IPS-18c (cell line): ENCODE data around the gene PRDM2.
"Not testable (repeated sequence)": the region's sequence is repeated elsewhere in the genome, so short reads cannot be mapped to it uniquely, and the experiment has no call there.

ENCODE experiments used
- H3K4me3 ChIP-seq: 2 replicates; pipeline ENCODE4 v1.7.0; 2013; ENCODE audit warnings: low read depth, mild to moderate bottlenecking, low read length, moderate library complexity; ENCODE audit not compliant: insufficient read depth
- H3K9me3 ChIP-seq: one replicate; pipeline ENCODE4 v1.6.1; 2013; ENCODE audit warnings: mild to moderate bottlenecking, low read length, moderate library complexity; ENCODE audit not compliant: control insufficient read depth, insufficient read depth

The PRDM2 gene

DNA sequence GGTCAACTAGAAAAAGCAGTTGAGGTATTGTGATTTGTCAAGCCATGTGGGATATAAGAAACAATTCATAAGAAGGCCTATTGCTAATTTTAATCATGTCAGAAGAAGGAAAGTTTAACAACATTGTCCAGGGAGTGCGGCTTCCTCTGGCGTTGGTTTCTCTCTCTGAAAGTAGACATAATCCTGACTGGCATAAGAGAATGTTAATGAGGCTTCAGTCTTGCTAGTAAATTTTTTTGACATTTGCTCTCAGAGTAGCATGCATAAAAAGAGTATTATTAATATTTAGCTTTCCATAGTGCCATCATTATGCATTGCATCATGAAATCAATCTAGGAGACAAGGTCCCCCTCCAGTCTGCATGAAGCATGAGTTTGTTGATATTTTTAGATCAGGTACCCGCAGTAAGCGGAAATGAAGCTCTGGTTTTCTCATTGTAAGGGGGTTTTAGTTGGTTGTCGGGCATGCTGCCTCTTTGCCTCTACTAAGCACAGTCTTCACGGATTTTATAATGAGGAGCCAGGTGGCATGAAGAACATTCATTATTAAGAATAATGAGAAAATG is 12.8 kb upstream of the PRDM2 start:
- Histone ChIP-seq H3K9me3 (no peaks in the 10 kb centered on the region), H3K4me3 (no peak overlapping the region)

DNA sequence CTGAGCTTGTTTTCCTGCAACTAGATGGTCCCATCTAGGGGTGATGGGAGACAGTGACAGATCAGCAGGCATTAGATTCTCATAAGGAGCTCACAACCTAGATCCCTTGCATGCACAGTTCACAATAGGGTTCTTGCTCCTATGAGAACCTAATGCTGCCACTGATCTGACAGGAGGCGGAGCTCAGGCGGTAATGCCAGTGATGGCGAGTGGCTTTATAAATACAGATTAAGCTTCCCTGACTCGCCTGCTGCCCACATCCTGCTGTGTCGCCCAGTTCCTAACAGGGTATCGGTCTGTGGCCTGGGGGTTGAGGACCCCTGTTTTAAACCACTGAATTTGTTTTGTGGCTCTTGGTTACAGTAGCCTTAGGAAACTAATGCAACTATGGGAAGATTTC is 6.9 kb upstream of the PRDM2 start:
- not testable (repeated sequence) for H3K4me3 ChIP-seq

DNA sequence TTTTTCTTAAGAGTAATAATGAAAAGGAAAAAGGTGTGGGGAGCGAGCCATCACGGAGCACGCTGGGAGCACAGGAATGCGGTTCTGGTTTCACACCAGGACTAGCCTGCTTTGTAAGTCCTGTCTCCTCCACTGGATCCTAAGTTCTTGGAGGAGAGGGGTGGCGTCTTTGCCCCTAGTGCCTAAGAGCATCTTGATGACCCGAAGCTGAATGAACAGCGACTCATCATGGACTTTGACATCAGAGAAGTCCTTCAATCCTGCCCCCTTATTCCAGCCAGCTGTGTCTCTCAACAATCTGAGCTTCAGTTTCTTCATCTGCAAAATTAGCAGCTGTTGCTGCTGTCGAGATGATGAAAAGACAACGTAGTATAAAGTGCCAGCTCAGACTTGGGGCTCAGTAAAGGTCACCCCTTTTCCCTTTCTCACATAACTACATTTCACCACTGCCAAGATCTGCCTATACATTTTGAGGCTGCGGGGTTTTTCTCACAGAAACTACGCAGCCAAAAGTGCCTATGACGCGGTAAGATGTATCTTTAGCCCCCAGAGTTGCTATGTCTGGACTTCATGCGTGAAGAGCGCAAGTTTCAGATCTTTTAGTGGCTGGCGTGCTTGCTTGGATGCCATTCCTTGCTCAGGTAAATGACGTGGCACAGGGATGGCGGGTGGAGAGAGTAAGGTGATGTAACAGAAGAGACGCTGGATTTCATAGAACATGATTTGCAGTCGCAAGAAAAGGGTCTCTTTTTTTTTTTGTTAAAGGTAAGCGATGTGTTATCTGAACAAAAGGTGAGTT is 4.9 kb upstream of the PRDM2 start:
- peaks cover 2% of the 10 kb centered on the region for H3K9me3 ChIP-seq
- H3K4me3 ChIP-seq: no peak overlapping the region

More for the DNA sequence above, 6.9 kb upstream of the PRDM2 start:
- not testable (repeated sequence) for H3K9me3 ChIP-seq

DNA sequence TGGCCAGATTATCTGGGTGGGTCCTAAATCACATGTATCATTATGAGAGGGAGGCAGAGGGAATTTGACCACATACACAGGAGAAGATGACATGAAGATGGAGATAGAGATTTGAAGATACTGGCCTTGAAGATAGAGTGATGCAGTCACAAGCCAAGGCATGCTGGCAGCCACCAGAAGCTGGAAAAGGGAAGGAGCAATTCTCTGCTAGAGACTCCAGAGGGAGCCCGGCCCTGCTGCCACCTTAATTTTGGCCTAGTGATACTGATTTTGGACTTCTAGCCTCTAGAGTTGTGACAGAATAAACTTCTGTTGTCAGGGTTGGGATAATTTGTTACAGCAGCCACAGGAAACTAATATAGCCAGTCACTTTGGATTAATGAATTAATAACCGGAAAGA is 2.2 kb upstream of the PRDM2 start:
- H3K4me3 ChIP-seq: no peak overlapping the region

DNA sequence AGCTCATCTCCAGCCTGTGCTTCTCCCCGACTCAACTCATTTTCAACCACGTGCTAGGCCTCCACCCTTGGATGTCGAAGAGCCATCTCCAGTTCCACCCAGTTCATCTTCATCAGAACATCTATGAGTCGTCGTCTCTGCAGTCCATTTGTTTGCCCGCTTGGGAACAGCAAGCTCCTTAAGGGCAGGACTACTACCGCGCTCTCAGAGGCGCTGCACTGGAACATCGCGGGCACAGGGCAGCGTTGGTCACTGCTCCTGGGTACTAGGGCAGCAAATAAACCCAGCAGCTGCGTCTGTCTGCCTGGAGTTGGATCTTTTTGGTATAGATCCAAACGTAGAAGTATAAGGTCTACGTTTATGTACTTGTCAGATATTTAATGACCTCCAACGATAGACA is 478 bp upstream of the PRDM2 start:
- Histone ChIP-seq H3K9me3 (peaks cover 2% of the 10 kb centered on the region), H3K4me3 (peak overlapping the region; percentile 46)

More for the DNA sequence above, 2.2 kb upstream of the PRDM2 start:
- peaks cover 2% of the 10 kb centered on the region for H3K9me3 ChIP-seq

DNA sequence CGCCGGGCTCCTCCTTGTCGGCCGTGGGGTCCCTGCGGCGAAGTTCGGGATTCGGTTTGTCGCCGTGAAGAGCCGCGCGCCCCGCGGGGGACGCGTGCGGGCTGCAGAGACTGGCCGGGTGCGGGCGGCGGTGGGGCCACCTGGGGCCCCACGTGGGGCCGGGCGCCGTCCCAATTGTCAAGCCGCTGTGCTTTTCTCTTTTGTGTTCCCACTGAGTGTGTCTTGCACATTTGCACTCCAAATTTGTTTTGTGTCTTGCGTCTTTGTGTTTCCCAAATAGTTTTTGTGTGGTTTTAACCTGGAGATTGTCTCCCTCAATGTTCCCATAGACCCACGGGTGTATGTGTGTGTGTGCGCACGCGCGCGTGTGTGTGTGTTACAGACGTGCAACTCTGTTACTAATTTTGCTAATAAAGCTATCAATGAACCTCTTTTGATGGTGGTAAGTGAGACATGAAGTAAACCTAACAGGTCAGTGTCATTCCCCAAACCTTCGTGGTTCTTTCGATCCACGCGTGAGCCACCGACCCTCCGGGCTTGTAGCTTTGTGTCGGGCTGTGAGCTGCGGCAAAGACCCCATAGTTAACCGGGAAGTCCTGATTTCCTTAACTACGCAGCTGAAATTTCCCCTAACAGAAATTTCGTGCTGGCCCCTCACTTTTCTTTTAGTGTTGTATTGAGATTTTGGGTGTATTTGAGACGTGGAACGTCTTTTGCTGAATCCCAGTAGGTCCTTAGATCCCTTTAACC is 708 bp downstream of the PRDM2 start:
- Histone ChIP-seq H3K4me3 (peak overlapping the region; percentile 46), H3K9me3 (peaks cover 2% of the 10 kb centered on the region)

DNA sequence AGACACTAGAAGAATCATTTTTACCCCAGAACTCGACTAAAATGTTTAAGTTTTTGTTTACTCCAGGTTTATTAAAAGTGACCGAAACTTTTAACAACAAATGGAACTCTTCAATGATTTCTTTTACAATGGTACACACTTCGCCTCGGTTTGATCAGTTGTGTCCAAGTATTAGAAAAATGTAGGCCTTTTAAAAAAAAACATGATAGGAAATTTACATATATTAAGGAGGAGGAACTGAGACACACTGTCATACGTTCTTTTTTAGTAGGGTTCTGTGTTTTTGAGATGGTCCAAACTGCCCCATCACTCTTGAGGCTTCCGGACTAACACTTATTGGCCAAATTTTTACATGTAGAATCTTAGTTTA is 1.3 kb downstream of the PRDM2 start:
- Histone ChIP-seq H3K9me3 (peaks cover 2% of the 10 kb centered on the region), H3K4me3 (0 out of 2 replicates have a peak overlapping the region, but pooled peaks have one; percentile 46)

DNA sequence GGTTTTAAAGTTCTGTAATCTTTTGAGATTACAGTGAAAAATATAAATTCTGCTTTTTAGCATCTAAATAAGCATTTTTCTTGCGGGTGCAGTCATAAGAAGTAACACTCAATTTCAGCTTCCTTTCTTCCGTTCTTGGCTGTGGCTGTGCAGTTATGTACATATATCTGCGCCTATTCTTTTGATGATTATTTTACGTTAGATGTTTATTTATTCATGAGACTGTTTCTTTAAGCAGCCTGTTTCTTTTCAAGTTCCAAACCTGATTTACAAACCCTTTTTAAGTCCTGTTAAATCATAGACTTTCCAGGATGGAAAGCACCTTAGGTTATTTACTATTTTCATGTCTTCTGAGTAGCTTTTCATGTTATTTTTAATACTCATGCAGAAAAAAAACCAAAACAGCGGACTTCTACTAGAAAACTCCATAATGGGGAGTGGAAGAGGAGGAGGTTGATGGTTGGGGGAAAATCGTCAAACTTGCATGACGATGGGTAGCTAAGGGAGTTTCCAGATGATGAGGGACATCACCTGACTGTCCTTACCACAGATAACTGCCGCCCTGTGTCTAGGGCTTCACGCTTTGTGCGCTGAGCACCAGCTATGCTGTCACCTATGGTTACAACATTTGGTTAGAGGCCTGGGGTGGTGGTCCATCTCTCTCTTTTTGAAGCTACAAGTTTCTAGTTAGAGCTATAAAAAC is 2.6 kb downstream of the PRDM2 start:
- H3K4me3 ChIP-seq: no peak overlapping the region
- peaks cover 2% of the 10 kb centered on the region for H3K9me3 ChIP-seq

DNA sequence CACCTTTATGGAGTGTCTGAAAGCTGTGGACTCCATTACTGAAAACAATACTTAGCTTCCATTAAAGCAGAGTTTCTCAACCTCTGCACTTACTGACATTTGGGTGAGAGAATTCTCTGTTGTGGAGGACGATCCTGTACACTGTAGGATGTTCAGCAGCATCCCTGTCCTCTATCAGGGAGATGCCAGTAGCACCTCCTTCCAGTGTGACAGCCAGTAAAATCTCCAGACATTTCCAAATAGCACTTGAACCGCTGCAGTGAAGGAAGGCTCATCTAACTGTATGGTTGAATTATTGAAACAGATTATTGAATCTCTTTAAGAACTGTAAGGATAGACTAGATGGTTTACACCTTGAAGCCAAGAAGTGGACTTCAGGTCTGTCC is 3.1 kb downstream of the PRDM2 start:
- Histone ChIP-seq H3K4me3 (no peak overlapping the region), H3K9me3 (peaks cover 2% of the 10 kb centered on the region)

DNA sequence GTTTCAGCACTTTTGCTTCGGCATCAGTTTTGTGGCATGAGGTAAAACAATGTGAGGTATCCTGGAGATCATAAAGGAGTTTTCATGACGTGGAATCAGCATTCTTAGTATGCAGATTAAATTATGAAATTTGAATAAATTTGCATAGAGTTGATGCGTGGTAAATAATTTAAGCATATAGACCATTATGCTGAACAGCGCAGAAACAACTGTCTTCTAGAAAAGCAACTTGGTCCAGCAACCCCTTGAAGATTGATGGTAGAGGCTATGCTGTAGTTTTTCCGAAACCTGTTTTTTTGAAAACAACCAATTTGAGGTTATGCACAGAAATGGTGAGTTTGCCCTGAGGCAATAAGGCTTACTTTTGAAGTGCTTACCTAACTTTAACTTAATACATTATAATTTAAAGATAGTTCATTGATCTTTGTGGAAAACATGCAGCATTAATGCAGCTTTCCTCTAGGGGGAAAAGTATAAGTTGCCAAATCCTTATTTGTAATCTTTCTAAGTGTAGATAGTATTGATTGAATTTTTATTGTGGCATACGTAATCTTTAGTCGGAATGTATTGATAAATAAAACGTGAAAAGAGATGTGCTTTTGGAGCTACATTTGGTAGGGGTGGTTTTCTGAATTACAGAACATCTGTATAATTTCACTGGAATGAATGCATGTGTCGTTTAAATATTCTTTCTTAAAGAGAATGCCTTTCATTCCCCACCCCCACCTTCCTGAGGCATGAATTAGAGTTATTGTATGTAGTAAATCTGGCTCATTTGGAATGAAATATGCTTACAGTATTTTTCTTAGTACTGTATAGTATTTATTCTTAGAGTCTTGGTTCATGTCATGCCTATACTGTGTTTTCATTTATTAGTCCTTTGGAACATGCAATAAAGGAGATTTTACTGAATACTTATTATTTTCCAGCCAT is 3.8 kb downstream of the PRDM2 start:
- Histone ChIP-seq H3K4me3 (no peak overlapping the region), H3K9me3 (no peaks in the 10 kb centered on the region)

DNA sequence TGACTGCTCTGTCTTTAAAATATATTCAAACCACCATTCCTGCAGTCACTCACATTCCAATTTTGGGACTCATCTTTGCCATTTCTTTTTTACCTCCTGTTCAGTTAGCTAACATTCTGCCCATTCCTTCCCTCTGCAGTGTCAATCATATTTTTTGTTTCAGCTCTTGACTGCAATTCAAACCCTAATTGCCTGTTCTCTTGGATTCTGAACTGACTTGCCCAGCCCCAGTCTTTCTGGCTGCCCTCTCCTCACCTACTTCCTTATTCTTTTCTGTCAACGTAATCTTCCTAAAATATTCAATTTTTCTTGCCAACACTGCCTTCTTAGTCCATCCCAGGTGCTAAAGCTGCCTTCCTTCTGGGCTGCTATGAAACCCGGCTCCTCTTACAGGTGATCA is 6.1 kb downstream of the PRDM2 start:
- H3K9me3 ChIP-seq: no peaks in the 10 kb centered on the region

DNA sequence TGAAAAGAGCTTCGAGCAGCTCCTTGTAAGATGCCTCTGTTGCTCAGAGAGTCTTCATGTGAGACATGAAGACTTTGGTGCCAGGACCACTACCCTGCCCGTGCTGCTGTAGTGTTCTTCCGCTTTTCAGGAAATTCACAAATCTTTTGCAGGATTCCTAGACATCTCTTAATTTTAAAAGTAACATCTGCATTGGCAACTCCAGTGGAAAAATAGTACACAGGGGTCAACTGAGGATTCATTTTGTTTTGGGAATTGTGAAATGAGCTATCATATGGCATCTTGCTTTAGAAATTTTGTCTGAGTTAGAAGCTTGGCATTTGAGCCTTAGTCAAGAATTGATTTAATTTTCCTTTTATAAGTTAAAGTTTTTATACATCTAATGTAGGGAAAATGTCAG is 7.2 kb downstream of the PRDM2 start:
- Histone ChIP-seq H3K4me3 (no peak overlapping the region), H3K9me3 (no peaks in the 10 kb centered on the region)

More for the DNA sequence above, 6.1 kb downstream of the PRDM2 start:
- H3K4me3 ChIP-seq: no peak overlapping the region

DNA sequence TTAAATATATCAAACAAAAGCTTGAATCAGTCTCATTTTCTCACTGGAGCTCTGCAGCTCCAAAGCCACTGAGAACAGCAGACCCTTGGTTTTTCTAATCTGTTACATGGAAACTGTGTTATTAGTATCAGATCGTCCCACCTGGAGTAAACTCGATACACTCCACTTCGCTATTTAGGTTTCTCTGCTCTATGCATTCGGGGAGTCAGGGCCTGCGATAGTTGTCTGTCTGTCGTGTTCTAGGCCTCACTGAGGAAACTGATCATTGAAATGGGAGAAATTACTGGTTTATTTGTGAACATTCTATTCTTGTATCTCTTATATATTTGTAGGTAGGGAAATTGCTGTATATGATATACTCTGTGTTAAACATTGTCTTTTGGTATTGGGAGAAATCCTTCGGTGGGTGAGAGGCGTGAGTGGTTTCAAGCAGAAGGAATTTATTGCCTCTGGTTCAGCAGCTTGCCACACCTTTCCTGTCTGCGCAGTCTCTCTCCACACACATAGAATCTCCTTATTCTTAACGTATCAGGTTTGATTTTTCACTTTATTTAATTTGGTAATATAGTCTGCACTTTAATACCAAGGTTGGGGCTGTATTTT is 8.5 kb downstream of the PRDM2 start:
- Histone ChIP-seq H3K9me3 (no peaks in the 10 kb centered on the region), H3K4me3 (no peak overlapping the region)

DNA sequence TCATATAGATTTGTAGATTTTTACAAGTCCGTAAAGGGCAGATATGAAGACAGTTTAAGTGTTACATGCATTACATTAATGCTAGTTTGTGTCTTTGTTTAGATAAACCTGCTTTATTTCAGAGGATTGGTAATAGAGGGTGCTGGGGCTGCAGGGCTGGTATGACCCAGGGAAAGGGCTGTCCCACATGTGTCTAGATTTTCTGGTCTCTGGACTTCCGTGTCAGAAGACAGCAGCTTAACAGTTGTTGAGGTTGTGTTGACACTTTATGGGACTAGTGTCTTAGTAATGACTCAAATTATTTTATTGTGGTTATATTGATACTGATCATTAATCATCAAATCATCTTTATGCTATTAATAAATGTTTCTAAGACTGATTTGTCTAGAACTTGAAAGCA is 10.1 kb downstream of the PRDM2 start:
- Histone ChIP-seq H3K9me3 (no peaks in the 10 kb centered on the region), H3K4me3 (no peak overlapping the region)

DNA sequence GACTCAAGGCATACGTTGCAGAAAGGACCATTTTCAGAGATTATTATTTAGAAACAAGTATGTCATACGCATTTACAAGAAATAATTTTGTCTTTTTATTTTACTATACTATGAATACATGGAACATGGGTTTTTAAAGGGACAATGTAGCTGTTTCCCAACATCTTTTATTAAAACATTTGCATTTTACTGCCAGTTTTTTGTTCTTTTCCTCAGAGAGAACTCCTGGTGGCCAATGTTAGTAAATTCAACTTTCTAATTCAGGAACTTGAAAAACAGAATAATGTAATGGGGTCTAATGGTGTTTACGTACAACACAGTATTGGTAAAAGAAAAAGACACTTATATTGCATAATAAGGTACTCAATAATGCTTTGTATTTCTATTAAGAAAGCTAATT is 14.9 kb downstream of the PRDM2 start:
- Histone ChIP-seq H3K9me3 (no peaks in the 10 kb centered on the region), H3K4me3 (no peak overlapping the region)

DNA sequence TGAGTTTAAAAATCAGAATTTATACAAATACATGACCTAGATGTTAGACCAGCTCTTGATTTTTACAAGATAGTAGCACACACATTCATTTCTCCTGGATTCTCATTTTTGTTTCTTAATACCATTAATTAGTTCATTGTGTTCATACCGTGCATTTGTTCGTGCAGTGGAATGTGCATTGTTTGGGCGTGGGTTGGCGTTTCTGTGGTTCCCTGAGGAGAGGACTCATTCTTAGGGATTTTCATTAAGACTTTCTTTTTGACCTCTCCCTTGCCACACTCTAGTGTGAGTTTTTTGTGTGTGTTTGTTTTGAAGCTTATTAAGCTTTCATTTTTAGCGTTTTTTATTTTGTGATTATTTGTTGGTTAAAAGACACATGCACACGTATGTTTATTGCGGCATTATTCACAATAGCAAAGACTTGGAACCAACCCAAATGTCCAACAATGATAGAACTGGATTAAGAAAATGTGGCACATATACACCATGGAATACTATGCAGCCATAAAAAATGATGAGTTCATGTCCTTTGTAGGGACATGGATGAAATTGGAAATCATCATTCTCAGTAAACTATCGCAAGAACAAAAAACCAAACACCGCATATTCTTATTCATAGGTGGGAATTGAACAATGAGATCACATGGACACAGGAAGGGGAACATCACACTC is 15.8 kb downstream of the PRDM2 start:
- H3K4me3 ChIP-seq, H3K9me3 ChIP-seq: not testable (repeated sequence)
